HEK293 (cell line): ENCODE measurements around the gene ZNG1B.
A peak's percentile ranks its signal among the peaks of the same experiment; 100 is the strongest.
"Not testable (repeated sequence)": the region's sequence is repeated elsewhere in the genome, so short reads cannot be mapped to it uniquely, and the experiment has no call there.

Experiments
- CTCF ChIA-PET: fragments of 350-600 bp; formaldehyde crosslinking; extraction: SDS; loops from one replicate; lab custom pipeline; 2021; ENCODE audit warnings: antibody characterized with exemption; lab: Yijun Ruan, JAX
- POLR2A ChIA-PET: fragments of 300-600 bp; formaldehyde crosslinking; extraction: SDS; loops from one replicate; lab custom pipeline; 2020; ENCODE audit warnings: antibody characterized with exemption, inconsistent platforms; lab: Yijun Ruan, JAX
- H3K27ac ChIP-seq: fragments of 200-500 bp; sonication (Bioruptor generic); 2 replicates; pipeline ENCODE4 v1.5.1; 2014; ENCODE audit warnings: low read depth, low read length, control low read depth, inconsistent platforms; ENCODE audit errors: extremely low read depth
- H3K36me3 ChIP-seq, 2 experiments: fragments of 200-500 bp in 1 of 2; sonication (Bioruptor generic) in 1 of 2; 1 replicate in 1 of 2; 2 replicates in 1 of 2; pipeline ENCODE4 v1.5.1; 2014 to 2017; ENCODE audit warnings: inconsistent platforms in 2 of 2, low read length in 2 of 2; ENCODE audit not compliant: control insufficient read depth in 2 of 2, insufficient read depth in 1 of 2
- H3K4me1 ChIP-seq: fragments of 200-500 bp; sonication (Bioruptor generic); 2 replicates; pipeline ENCODE4 v1.5.1; 2014; ENCODE audit warnings: mild to moderate bottlenecking, low read length, inconsistent platforms; ENCODE audit not compliant: control insufficient read depth, insufficient read depth
- H3K4me3 ChIP-seq: 2 replicates; pipeline ENCODE4 v1.5.1; 2011; ENCODE audit warnings: low read depth, mild to moderate bottlenecking, control low read depth, low read length, moderate library complexity
- H3K9me3 ChIP-seq: fragments of 200-500 bp; sonication (Bioruptor generic); 2 replicates; pipeline ENCODE4 v1.5.1; 2014; ENCODE audit warnings: low read depth, low read length, inconsistent platforms; ENCODE audit not compliant: control insufficient read depth, insufficient read depth
- PRDM10 ChIP-seq: fragments of 450-650 bp; formaldehyde crosslinking; IDR thresholded peaks from 2 replicates; pipeline ENCODE4 v1.5.1; 2016; ENCODE audit warnings: missing biosample characterization, missing genetic modification characterization

Gene ZNG1B

GRCh38 chr2:113508187-113508586 lies 70.7 kb downstream of the ZNG1B start:
- H3K9me3 ChIP-seq, POLR2A ChIA-PET, H3K27ac ChIP-seq, H3K4me3 ChIP-seq, H3K4me1 ChIP-seq, CTCF ChIA-PET, H3K36me3 ChIP-seq: not testable (repeated sequence)
- peak; percentile 75 for TF ChIP-seq PRDM10 (tag by site-specific recombination)

GRCh38 chr2:113510913-113511312 lies 73.4 kb downstream of the ZNG1B start:
- CTCF ChIA-PET = not testable (repeated sequence)

GRCh38 chr2:113511859-113512258 lies 74.4 kb downstream of the ZNG1B start:
- H3K27ac ChIP-seq, H3K4me1 ChIP-seq, H3K4me3 ChIP-seq, H3K36me3 ChIP-seq, POLR2A ChIA-PET, H3K9me3 ChIP-seq, CTCF ChIA-PET: not testable (repeated sequence)

More at GRCh38 chr2:113510913-113511312, 73.4 kb downstream of the ZNG1B start:
- H3K4me1 ChIP-seq, H3K9me3 ChIP-seq, H3K27ac ChIP-seq, H3K36me3 ChIP-seq, POLR2A ChIA-PET, H3K4me3 ChIP-seq: not testable (repeated sequence)

- H3K36me3 ChIP-seq, CTCF ChIA-PET, POLR2A ChIA-PET, H3K4me3 ChIP-seq, H3K9me3 ChIP-seq, H3K4me1 ChIP-seq, H3K27ac ChIP-seq: not testable (repeated sequence)
These were observed 78.0 kb downstream of the ZNG1B start for GRCh38 chr2:113515457-113515856.

- H3K4me1 ChIP-seq, H3K4me3 ChIP-seq, CTCF ChIA-PET, H3K9me3 ChIP-seq, POLR2A ChIA-PET, H3K36me3 ChIP-seq, H3K27ac ChIP-seq: not testable (repeated sequence)
These were observed 78.5 kb downstream of the ZNG1B start for GRCh38 chr2:113515995-113516394.

- CTCF ChIA-PET = not testable (repeated sequence)
These were observed 79.5 kb downstream of the ZNG1B start for GRCh38 chr2:113517025-113517424.

GRCh38 chr2:113520837-113521236 lies 83.3 kb downstream of the ZNG1B start:
- H3K27ac ChIP-seq, CTCF ChIA-PET, H3K4me3 ChIP-seq, POLR2A ChIA-PET, H3K4me1 ChIP-seq, H3K36me3 ChIP-seq, H3K9me3 ChIP-seq: not testable (repeated sequence)

More at GRCh38 chr2:113517025-113517424, 79.5 kb downstream of the ZNG1B start:
- H3K4me3 ChIP-seq, H3K4me1 ChIP-seq, H3K36me3 ChIP-seq, POLR2A ChIA-PET, H3K27ac ChIP-seq, H3K9me3 ChIP-seq: not testable (repeated sequence)

GRCh38 chr2:113521492-113521891 lies 84.0 kb downstream of the ZNG1B start:
- H3K36me3 ChIP-seq, CTCF ChIA-PET, H3K9me3 ChIP-seq, H3K27ac ChIP-seq, H3K4me3 ChIP-seq, POLR2A ChIA-PET, H3K4me1 ChIP-seq: not testable (repeated sequence)

GRCh38 chr2:113524986-113525385 lies 87.5 kb downstream of the ZNG1B start:
- CTCF ChIA-PET, H3K4me3 ChIP-seq, H3K27ac ChIP-seq, H3K9me3 ChIP-seq, H3K4me1 ChIP-seq, POLR2A ChIA-PET, H3K36me3 ChIP-seq: not testable (repeated sequence)

- H3K4me1 ChIP-seq, H3K36me3 ChIP-seq, POLR2A ChIA-PET, H3K9me3 ChIP-seq, H3K27ac ChIP-seq, CTCF ChIA-PET, H3K4me3 ChIP-seq: not testable (repeated sequence)
These were observed 90.0 kb downstream of the ZNG1B start for GRCh38 chr2:113527350-113528045.
